ENCODE results near the gene RASGRP2.

DNA sequence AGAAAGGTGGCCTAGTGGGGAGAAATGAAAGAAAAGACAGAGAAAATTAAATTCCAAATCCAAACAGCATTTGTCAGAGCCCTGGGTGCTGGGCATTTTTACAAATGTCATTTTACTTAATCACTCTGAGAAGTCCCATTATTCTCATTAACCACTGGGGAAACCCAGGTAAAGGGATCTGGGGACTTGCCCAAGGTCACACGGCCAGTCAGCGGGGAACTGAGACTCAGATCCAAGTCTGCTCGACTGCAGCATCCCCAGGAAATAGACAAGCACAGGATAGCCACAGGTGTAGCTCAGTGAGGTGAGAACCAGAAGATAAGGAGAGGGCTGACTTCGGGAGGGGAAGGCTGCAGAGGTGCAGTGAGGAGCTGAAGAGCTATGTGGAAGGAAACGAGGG, 28.8 kb downstream of the RASGRP2 start:
- TF ChIP-seq, protein P1, sequence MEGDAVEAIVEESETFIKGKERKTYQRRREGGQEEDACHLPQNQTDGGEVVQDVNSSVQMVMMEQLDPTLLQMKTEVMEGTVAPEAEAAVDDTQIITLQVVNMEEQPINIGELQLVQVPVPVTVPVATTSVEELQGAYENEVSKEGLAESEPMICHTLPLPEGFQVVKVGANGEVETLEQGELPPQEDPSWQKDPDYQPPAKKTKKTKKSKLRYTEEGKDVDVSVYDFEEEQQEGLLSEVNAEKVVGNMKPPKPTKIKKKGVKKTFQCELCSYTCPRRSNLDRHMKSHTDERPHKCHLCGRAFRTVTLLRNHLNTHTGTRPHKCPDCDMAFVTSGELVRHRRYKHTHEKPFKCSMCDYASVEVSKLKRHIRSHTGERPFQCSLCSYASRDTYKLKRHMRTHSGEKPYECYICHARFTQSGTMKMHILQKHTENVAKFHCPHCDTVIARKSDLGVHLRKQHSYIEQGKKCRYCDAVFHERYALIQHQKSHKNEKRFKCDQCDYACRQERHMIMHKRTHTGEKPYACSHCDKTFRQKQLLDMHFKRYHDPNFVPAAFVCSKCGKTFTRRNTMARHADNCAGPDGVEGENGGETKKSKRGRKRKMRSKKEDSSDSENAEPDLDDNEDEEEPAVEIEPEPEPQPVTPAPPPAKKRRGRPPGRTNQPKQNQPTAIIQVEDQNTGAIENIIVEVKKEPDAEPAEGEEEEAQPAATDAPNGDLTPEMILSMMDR (IDR thresholded peaks at IDR 0.05) = no peak
- no peak for TF ChIP-seq POLR2AphosphoS5 (IDR thresholded peaks at IDR 0.05)
- TF ChIP-seq POLR2A (IDR thresholded peaks at IDR 0.05) = no peak
